DMS 273 treated with DMSO at 0.1 percent for 48 hours (cell line): ENCODE measurements around the gene SH2D1A.

Experiments used
- DNase-seq: peaks from one replicate; lab custom pipeline; 2025; lab: John Stamatoyannopoulos, UW

The SH2D1A gene

DNA sequence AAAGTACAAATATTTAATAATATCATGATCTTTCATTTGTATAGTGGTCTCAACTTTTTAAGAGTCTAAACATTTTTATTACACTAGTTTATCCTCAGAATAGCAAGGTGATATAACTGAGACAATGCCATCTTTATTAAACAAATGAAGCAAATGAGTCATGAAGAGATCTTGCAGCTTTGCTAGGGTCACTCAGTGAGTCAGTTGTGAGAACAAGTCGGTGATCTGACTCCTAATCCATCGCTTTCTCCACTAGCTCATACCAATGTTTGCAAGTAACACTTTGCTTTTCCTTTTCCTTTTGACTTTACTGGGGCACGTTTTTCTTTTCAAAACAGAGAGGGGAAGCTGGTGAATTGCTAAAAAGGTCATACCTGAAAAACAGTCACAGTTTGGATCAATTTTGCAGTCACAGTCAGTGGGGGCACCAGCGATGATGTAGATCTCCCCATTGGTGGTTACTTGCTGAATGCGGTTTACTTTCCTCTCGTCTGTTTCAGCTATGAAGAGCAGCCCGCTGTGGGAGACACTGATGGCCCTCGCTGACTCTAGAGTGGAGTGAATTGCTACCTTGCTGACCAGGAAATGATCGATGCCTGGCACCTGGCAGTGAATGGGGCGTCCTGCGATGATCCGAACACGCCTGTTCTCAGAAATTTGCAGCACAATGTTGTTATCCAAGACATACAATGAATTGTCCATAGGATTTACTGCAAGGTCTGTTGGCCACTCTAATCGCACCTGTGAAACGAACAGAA, 75.7 kb downstream of the SH2D1A start:
- DNase-seq: no peak
